ENCODE measurements around the gene BEST3.

The BEST3 gene

DNA sequence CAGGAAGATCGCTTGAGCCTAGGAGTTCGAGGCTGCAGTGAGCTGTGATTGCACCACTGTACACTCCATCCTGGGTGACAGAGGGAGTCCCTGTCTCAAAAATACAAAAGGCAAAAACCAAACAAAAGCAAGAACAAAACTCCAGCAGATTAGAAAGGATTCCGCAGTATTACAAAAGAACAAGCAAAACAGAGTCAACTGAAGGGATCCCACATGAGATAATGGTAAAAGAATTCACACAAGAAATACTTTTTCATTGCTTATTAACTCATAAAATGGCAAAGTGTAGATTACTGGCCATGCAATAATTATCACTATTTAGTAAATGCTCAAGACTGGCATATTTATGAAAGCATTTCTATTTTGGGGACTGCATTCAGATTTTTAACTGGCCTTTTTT lies 35.4 kb downstream of the BEST3 start:
- Histone ChIP-seq H3K79me1 (ENCODE audit: low read length) (peaks cover 3% of the 10 kb centered on the region), H3K4me3 (ENCODE audit: low read depth, low read length) (no peak overlapping the region), H3K23ac (ENCODE audit: low read length) (no peak overlapping the region), H3K9ac (ENCODE audit: low read length) (no peak overlapping the region), H2AFZ (ENCODE audit: insufficient read depth, low read length, poor library complexity) (no peak overlapping the region), H3K79me2 (ENCODE audit: control insufficient read depth, insufficient read depth, low read length, poor library complexity) (no peaks in the 10 kb centered on the region), H4K12ac (ENCODE audit: low read depth, low read length) (no peak overlapping the region), H2BK120ac (ENCODE audit: insufficient read depth, low read length, poor library complexity) (no peak overlapping the region), H3K27ac (ENCODE audit: low read depth, low read length) (no peak overlapping the region), H3K4ac (ENCODE audit: low read depth, low read length) (no peak overlapping the region), H3K36me3 (ENCODE audit: control insufficient read depth in 1 of 2, insufficient read depth in 2 of 2, low read length in 2 of 2) (no peaks in the 10 kb centered on the region), H3K4me1 (ENCODE audit: control insufficient read depth in 1 of 2, insufficient read depth in 2 of 2, low read length in 2 of 2) (no peaks in the 10 kb centered on the region), H2AK5ac (ENCODE audit: low read length) (no peak overlapping the region), H3K14ac (ENCODE audit: low read length) (no peak overlapping the region), H2BK5ac (ENCODE audit: low read depth, low read length, poor library complexity) (no peak overlapping the region), H4K8ac (ENCODE audit: low read depth, low read length) (no peak overlapping the region), H3K18ac (ENCODE audit: low read length) (peak overlapping the region; percentile 40), H2BK12ac (ENCODE audit: low read length) (peak overlapping the region; percentile 72), H3K27me3 (ENCODE audit: insufficient read depth, low read length) (no peaks in the 10 kb centered on the region), H3K4me2 (ENCODE audit: low read length) (no peak overlapping the region), H3K9me3 (ENCODE audit: insufficient read depth, low read depth, low read length) (no peaks in the 10 kb centered on the region), H4K91ac (ENCODE audit: low read depth, low read length) (no peak overlapping the region)
- no CpG with 5 or more reads among the region's 3 CpGs for WGBS (ENCODE audit: extremely low coverage, insufficient coverage, insufficient read length)
- DNase-seq, result peak in 1 of 2 donors; percentile 66

DNA sequence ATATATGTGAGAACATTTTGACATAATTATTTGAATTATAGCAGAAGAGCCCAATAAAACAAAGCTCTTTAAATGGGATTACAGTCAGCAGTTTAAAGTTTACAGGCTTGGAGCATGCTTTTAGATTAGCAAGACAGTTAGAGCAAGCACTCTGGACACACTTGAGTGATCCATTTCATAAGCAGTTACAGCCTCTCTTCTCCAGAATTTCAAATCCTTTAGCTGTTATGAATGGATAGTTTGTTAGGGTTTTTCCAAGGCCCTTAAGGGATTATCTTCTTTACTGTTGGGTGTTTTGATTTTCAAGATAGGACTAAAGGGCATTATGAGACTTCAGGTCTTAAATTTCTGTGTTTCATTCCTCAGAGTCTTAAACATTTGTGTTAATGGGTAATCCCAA lies 36.3 kb downstream of the BEST3 start:
- peak; percentile 25 to 78 for DNase-seq
- Histone ChIP-seq H4K8ac (ENCODE audit: low read depth, low read length) (no peak overlapping the region), H3K9ac (ENCODE audit: low read length) (no peak overlapping the region), H3K79me1 (ENCODE audit: low read length) (peaks cover 5% of the 10 kb centered on the region), H3K79me2 (ENCODE audit: control insufficient read depth, insufficient read depth, low read length, poor library complexity) (no peaks in the 10 kb centered on the region), H2AFZ (ENCODE audit: insufficient read depth, low read length, poor library complexity) (no peak overlapping the region), H4K91ac (ENCODE audit: low read depth, low read length) (no peak overlapping the region), H4K12ac (ENCODE audit: low read depth, low read length) (no peak overlapping the region), H3K14ac (ENCODE audit: low read length) (no peak overlapping the region), H2BK5ac (ENCODE audit: low read depth, low read length, poor library complexity) (no peak overlapping the region), H3K4me1 (ENCODE audit: control insufficient read depth in 1 of 2, insufficient read depth in 2 of 2, low read length in 2 of 2) (peaks cover 0 to 2% of the 10 kb centered on the region in 2 experiments), H2BK12ac (ENCODE audit: low read length) (no peak overlapping the region), H3K27me3 (ENCODE audit: insufficient read depth, low read length) (no peaks in the 10 kb centered on the region), H3K18ac (ENCODE audit: low read length) (no peak overlapping the region), H2BK120ac (ENCODE audit: insufficient read depth, low read length, poor library complexity) (no peak overlapping the region), H3K23ac (ENCODE audit: low read length) (no peak overlapping the region), H3K4me3 (ENCODE audit: low read depth, low read length) (no peak overlapping the region), H3K9me3 (ENCODE audit: insufficient read depth, low read depth, low read length) (no peaks in the 10 kb centered on the region), H2AK5ac (ENCODE audit: low read length) (no peak overlapping the region), H3K4me2 (ENCODE audit: low read length) (no peak overlapping the region), H3K36me3 (ENCODE audit: control insufficient read depth in 1 of 2, insufficient read depth in 2 of 2, low read length in 2 of 2) (no peaks in the 10 kb centered on the region), H3K4ac (ENCODE audit: low read depth, low read length) (no peak overlapping the region), H3K27ac (ENCODE audit: low read depth, low read length) (no peak overlapping the region)

DNA sequence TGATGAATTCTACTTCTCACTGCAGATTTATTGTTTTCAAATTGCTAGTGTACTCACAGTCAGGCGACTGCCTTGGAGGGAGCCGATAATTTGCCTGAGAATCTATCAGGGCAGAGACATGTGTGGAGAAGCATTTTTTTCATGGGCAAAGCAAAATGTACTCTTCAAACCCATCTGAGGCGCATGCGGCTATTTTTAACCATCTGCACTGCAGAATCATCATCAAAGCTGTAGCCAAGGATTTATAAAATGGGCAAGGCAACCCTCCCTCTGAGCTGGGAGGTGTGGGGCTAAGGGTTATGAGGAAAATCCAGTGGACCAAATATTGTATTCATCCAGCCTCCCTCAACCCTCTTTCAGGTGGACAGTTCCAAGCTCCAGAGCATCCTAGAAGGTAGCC lies 37.7 kb downstream of the BEST3 start:
- WGBS (ENCODE audit: extremely low coverage, insufficient coverage, insufficient read length), result no CpG with 5 or more reads among the region's 4 CpGs
- no peak overlapping the region for H4K12ac ChIP-seq (ENCODE audit: low read depth, low read length)
- no peak overlapping the region for H2AK5ac ChIP-seq (ENCODE audit: low read length)
- H3K4me3 ChIP-seq (ENCODE audit: low read depth, low read length), result no peak overlapping the region
- H3K23ac ChIP-seq (ENCODE audit: low read length), result no peak overlapping the region
- no peaks in the 10 kb centered on the region for H3K79me2 ChIP-seq (ENCODE audit: control insufficient read depth, insufficient read depth, low read length, poor library complexity)
- no peak overlapping the region for H4K8ac ChIP-seq (ENCODE audit: low read depth, low read length)
- no peak overlapping the region for H2AFZ ChIP-seq (ENCODE audit: insufficient read depth, low read length, poor library complexity)
- no peaks in the 10 kb centered on the region for H3K9me3 ChIP-seq (ENCODE audit: insufficient read depth, low read depth, low read length)
- H3K4ac ChIP-seq (ENCODE audit: low read depth, low read length), result no peak overlapping the region
- no peak overlapping the region for H4K91ac ChIP-seq (ENCODE audit: low read depth, low read length)
- no peak for DNase-seq
- H3K4me2 ChIP-seq (ENCODE audit: low read length), result no peak overlapping the region
- peaks cover 7% of the 10 kb centered on the region for H3K79me1 ChIP-seq (ENCODE audit: low read length)
- H3K18ac ChIP-seq (ENCODE audit: low read length), result no peak overlapping the region
- no peak overlapping the region for H3K14ac ChIP-seq (ENCODE audit: low read length)
- H2BK120ac ChIP-seq (ENCODE audit: insufficient read depth, low read length, poor library complexity), result no peak overlapping the region
- H3K4me1 ChIP-seq (ENCODE audit: control insufficient read depth in 1 of 2, insufficient read depth in 2 of 2, low read length in 2 of 2), result peaks cover 0 to 7% of the 10 kb centered on the region in 2 experiments
- no peak overlapping the region for H2BK12ac ChIP-seq (ENCODE audit: low read length)
- no peaks in the 10 kb centered on the region for H3K36me3 ChIP-seq (ENCODE audit: control insufficient read depth in 1 of 2, insufficient read depth in 2 of 2, low read length in 2 of 2)
- no peak overlapping the region for H2BK5ac ChIP-seq (ENCODE audit: low read depth, low read length, poor library complexity)
- H3K27ac ChIP-seq (ENCODE audit: low read depth, low read length), result no peak overlapping the region
- no peaks in the 10 kb centered on the region for H3K27me3 ChIP-seq (ENCODE audit: insufficient read depth, low read length)
- no peak overlapping the region for H3K9ac ChIP-seq (ENCODE audit: low read length)

DNA sequence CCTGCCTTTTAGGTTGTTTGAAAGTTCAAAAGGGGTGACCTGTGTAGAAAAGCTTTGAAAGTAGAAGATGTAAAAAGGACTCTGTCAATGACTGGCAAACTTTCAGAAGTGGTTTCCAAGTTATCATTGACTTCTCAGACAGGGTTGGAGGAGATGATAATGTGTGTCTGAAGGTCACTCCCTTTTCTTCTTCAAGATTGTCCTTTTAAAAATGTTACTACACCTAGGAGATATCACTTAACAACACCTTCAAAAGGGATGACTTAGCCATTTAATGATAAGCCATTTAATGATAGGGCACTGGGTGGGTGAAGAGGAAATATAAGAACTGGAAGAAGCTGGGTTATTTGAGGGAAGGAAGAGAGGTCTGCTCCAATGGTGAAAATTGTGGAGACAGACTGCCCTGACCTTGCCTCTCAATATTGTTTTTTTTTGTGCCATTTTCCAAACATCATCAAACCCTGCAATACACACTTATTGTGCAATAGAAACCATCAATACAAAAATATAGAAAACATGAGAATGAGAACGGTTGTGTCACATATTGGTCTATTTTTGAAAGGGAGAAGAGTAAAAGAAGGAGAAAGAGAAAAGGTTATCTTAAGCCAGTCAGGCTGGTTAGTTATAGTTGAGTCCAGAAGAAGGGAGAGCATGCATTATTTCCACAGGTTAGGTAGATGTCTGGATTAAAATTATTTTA lies 38.8 kb downstream of the BEST3 start:
- Histone ChIP-seq H4K91ac (ENCODE audit: low read depth, low read length) (no peak overlapping the region), H2AFZ (ENCODE audit: insufficient read depth, low read length, poor library complexity) (no peak overlapping the region), H3K9me3 (ENCODE audit: insufficient read depth, low read depth, low read length) (peaks cover under 1% of the 10 kb centered on the region), H3K27ac (ENCODE audit: low read depth, low read length) (no peak overlapping the region), H3K36me3 (ENCODE audit: control insufficient read depth in 1 of 2, insufficient read depth in 2 of 2, low read length in 2 of 2) (no peaks in the 10 kb centered on the region), H3K23ac (ENCODE audit: low read length) (no peak overlapping the region), H4K8ac (ENCODE audit: low read depth, low read length) (no peak overlapping the region), H3K4me2 (ENCODE audit: low read length) (no peak overlapping the region), H2BK120ac (ENCODE audit: insufficient read depth, low read length, poor library complexity) (no peak overlapping the region), H3K4me1 (ENCODE audit: control insufficient read depth in 1 of 2, insufficient read depth in 2 of 2, low read length in 2 of 2) (peaks cover 4 to 11% of the 10 kb centered on the region in 2 experiments), H3K4me3 (ENCODE audit: low read depth, low read length) (no peak overlapping the region), H3K9ac (ENCODE audit: low read length) (no peak overlapping the region), H2BK12ac (ENCODE audit: low read length) (no peak overlapping the region), H2BK5ac (ENCODE audit: low read depth, low read length, poor library complexity) (no peak overlapping the region), H2AK5ac (ENCODE audit: low read length) (no peak overlapping the region), H4K12ac (ENCODE audit: low read depth, low read length) (no peak overlapping the region), H3K18ac (ENCODE audit: low read length) (no peak overlapping the region), H3K79me2 (ENCODE audit: control insufficient read depth, insufficient read depth, low read length, poor library complexity) (peaks cover under 1% of the 10 kb centered on the region), H3K79me1 (ENCODE audit: low read length) (peaks cover 12% of the 10 kb centered on the region), H3K14ac (ENCODE audit: low read length) (no peak overlapping the region), H3K4ac (ENCODE audit: low read depth, low read length) (no peak overlapping the region), H3K27me3 (ENCODE audit: insufficient read depth, low read length) (no peaks in the 10 kb centered on the region)
- DNase-seq, result no peak
- no CpG with 5 or more reads among the region's 1 CpG for WGBS (ENCODE audit: extremely low coverage, insufficient coverage, insufficient read length)

Measured in trophoblast cell (in vitro differentiated cells and primary cell).